GM19351 (cell line): ENCODE data around the gene TMEM131L.
A peak's percentile ranks its signal among the peaks of the same experiment; 100 is the strongest.
"Not testable (repeated sequence)": the region's sequence is repeated elsewhere in the genome, so short reads cannot be mapped to it uniquely, and the experiment has no call there.

Source experiments
- ATAC-seq: cut with Tn5 transposase; IDR thresholded peaks from one replicate; pipeline ENCODE4 v1.9.1; 2021; ENCODE audit warnings: mild to moderate bottlenecking, moderate library complexity; ENCODE audit not compliant: unreplicated experiment

The TMEM131L gene

GRCh38 chr4:153497988-153498967 is 32.1 kb downstream of the TMEM131L start:
- ATAC-seq, result peak; percentile 65

GRCh38 chr4:153499005-153499404 is 32.8 kb downstream of the TMEM131L start:
- no peak for ATAC-seq

- ATAC-seq, result no peak
Measured at GRCh38 chr4:153501578-153501977, 35.4 kb downstream of the TMEM131L start.

- ATAC-seq, result no peak
Measured at GRCh38 chr4:153502584-153502983, 36.4 kb downstream of the TMEM131L start.

- no peak for ATAC-seq
Measured at GRCh38 chr4:153506341-153507309, 40.5 kb downstream of the TMEM131L start.

- no peak for ATAC-seq
Measured at GRCh38 chr4:153507310-153508073, 41.3 kb downstream of the TMEM131L start.

- ATAC-seq, result not testable (repeated sequence)
Measured at GRCh38 chr4:153509212-153509611, 43.1 kb downstream of the TMEM131L start.

GRCh38 chr4:153509724-153510123 is 43.6 kb downstream of the TMEM131L start:
- no peak for ATAC-seq

GRCh38 chr4:153510252-153511001 is 44.3 kb downstream of the TMEM131L start:
- no peak for ATAC-seq

GRCh38 chr4:153511104-153511503 is 44.9 kb downstream of the TMEM131L start:
- no peak for ATAC-seq

GRCh38 chr4:153512162-153512852 is 46.1 kb downstream of the TMEM131L start:
- ATAC-seq, result no peak

- no peak for ATAC-seq
Measured at GRCh38 chr4:153512952-153513500, 46.9 kb downstream of the TMEM131L start.

- ATAC-seq, result no peak
Measured at GRCh38 chr4:153513596-153513995, 47.4 kb downstream of the TMEM131L start.

GRCh38 chr4:153514001-153514526 is 47.9 kb downstream of the TMEM131L start:
- no peak for ATAC-seq

GRCh38 chr4:153514688-153515426 is 48.7 kb downstream of the TMEM131L start:
- no peak for ATAC-seq

GRCh38 chr4:153517159-153517558 is 51.0 kb downstream of the TMEM131L start:
- no peak for ATAC-seq

GRCh38 chr4:153518001-153518400 is 51.8 kb downstream of the TMEM131L start:
- ATAC-seq, result no peak
